HG03571 (cell line): Measurements from ENCODE around the gene MYO15B.

ENCODE experiments used
- ATAC-seq: cut with Tn5 transposase; IDR thresholded peaks from one replicate; pipeline ENCODE4 v1.9.1; 2021; ENCODE audit not compliant: unreplicated experiment

MYO15B gene

GRCh38 chr17:75601057-75601987 lies 13.7 kb downstream of the MYO15B start:
- ATAC-seq, result no peak

DNA sequence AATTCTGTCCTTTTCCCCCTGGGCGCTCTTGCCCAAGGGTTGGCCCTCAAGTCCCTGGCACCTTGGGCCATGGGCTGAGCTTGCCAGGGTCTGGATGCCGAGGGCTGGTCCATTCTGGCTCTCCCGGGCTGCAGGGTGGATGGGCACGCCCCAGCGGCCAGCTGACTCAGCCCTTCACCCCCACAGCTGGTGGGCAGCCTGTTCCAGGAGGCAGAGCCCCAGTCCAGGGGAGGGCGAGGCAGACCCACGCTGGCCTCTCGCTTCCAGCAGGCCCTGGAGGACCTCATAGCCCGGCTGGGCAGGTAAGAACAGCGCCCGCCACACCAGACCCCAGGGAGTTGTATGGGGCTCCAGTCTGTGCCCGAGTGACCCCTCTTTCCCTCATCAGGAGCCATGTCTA lies 15.0 kb downstream of the MYO15B start:
- no peak for ATAC-seq

DNA sequence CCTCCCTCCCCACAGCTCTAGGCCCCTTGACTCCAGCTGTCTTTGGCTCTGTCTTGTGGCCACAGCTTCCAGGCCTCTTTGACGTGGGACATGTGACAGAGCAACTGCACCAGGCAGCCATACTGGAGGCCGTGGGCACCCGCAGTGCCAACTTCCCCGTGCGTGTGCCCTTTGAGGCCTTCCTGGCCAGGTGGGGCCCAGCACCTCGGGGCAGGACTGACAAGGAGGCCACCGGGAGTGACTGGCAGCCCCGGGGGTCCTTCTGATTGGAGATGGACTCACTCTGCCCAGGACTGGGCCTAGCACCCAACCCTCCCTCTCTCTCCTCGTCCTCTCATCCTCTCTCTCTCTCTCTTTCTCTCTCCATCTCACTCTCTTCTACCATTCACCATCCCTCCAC lies 15.5 kb downstream of the MYO15B start:
- no peak for ATAC-seq

DNA sequence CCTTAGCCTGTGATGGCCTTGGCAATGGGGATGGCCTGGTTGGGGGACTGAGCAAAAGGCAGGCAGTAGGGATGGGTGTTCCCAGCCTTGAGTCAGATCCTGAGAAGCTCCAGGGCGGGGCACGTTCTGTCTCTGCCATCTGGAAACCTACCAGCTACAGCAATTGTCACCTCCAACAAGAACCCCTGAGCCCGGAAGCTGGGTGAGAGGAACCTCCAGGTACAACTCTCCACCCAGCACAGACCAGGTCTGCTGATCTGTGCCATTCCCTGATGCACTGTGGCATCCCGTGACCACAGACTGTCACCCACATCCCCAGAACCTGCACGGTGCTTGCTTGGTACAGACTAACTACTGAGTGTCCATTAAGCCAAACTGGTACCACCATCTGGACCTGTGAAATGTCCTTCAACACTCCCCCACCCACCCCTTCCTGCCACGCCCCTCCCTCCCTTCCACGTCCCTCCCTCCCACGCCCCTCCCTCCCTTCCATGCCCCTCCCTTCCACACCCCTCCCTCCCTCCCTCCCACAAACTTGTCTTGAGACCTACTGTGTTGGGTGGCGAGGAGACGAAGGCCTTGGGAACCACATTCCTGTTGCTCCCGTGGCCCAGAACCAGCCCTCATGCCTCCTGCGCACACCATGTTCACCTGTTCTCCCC lies 16.6 kb downstream of the MYO15B start:
- no peak for ATAC-seq

DNA sequence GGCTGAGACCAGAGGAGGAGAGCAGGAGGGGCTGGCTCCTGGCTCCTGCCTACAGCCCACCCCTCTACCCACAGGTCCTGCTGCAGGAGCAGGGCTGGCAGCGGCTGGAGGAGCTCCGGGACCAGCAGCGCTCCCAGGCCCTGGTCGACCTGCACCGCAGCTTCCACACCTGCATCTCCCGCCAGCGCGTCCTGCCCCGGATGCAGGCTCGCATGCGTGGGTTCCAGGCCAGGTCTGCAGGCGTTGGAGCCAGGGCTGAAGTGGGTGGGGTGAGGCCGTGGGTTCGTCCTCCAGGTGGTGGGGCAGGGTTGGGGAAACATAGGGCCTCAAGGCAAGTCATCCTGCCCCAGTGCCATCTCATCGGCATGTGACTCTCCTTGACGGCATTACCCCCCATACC lies 18.2 kb downstream of the MYO15B start:
- no peak for ATAC-seq

GRCh38 chr17:75607086-75607485 lies 19.5 kb downstream of the MYO15B start:
- ATAC-seq, result no peak

- no peak for ATAC-seq
Measured at GRCh38 chr17:75610103-75610984, 22.7 kb downstream of the MYO15B start.

GRCh38 chr17:75611851-75612429 lies 24.3 kb downstream of the MYO15B start:
- ATAC-seq, result no peak

GRCh38 chr17:75612906-75613626 lies 25.5 kb downstream of the MYO15B start:
- ATAC-seq, result no peak

GRCh38 chr17:75614006-75614405 lies 26.4 kb downstream of the MYO15B start:
- no peak for ATAC-seq

- ATAC-seq, result no peak
Measured at GRCh38 chr17:75614556-75615270, 27.1 kb downstream of the MYO15B start.

DNA sequence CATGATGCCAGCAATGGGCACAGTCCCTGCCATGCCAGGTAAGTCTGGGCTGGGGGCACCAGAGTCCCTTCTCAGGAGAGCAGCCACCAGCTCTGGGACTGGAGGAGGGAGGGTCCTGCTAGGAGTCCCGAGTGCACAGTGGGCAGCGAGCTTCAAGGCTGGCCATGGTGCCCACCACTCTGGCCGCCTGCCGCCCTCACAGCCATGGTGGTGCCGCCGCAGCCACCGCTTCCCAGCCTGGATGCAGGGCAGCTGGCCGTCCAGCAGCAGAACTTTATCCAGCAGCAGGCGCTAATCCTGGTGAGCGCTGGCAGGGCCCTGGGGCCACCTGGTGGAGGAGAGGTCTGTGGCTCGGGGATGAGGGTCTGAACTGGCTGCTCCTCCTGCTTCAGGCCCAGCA lies 27.7 kb downstream of the MYO15B start:
- no peak for ATAC-seq

- ATAC-seq, result no peak
Measured at GRCh38 chr17:75616521-75617122, 29.0 kb downstream of the MYO15B start.

- no peak for ATAC-seq
Measured at GRCh38 chr17:75617218-75617617, 29.6 kb downstream of the MYO15B start.

GRCh38 chr17:75617675-75618074 lies 30.1 kb downstream of the MYO15B start:
- ATAC-seq, result no peak

DNA sequence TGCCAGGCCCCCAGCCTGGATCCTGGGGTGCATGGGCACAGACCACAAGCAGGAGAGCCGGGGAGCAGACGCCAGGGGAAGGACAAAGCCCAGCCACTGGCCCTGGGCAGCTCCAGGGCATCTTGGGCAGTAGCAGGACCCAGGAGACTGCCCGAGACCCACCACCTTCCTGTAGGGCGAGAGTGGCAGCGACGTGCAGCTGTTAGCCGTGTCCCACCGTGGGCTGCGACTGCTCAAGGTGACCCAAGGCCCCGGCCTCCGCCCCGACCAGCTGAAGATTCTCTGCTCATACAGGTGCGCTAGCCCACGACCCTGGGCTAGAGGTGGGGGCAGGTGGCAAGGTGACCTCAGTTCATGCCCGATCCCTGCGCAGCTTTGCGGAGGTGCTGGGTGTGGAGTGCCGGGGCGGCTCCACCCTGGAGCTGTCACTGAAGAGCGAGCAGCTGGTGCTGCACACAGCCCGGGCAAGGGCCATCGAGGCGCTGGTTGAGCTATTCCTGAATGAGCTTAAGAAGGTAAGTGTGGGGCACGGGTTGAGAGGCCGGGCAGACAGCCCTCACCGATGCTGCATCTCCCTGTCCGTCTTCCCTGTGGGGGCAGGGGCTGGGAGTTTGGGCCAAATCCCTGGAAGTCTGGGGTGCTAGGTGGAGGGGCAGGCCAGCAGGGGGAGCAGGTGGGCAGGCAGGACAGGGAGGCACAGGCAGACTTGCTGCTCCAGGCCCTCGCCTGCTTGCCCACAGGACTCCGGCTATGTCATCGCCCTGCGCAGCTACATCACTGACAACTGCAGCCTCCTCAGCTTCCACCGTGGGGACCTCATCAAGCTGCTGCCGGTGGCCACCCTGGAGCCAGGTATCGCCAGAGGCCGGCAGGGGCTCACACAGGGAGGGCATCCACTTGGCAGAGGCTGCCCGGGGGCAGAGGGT lies 32.2 kb downstream of the MYO15B start:
- no peak for ATAC-seq

DNA sequence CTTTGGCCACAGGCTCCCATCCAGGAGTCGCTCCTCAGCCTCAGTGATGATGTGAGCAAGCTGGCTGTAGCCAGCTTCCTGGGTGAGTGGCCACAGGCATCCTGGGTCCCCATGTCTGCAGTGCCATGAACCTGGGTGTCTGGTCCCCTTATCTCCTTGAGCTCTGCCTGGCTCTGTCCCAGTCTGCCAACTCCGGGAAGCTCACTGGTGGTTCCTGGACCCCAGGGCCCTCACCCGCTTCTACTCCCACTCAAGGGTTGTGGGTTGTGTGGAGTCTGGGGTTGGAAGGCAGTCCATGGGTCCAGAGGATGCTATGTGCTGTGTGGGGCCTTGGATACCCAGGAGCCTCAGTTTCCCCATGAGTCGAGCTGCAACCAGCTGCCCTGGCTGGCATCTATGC lies 33.9 kb downstream of the MYO15B start:
- no peak for ATAC-seq

- no peak for ATAC-seq
Measured at GRCh38 chr17:75622076-75622475, 34.5 kb downstream of the MYO15B start.
